SH-SY5Y (cell line): ENCODE results near the gene ATF3.

Source experiments
- GATA2 ChIP-seq: IDR thresholded peaks from 2 replicates; pipeline ENCODE4 v1.6.1; 2011; ENCODE audit warnings: mild to moderate bottlenecking, low read depth, low read length
- GATA3 ChIP-seq: IDR thresholded peaks from 2 replicates; pipeline ENCODE4 v1.6.1; 2011; ENCODE audit warnings: low read depth, mild to moderate bottlenecking, low read length, moderate library complexity

GRCh38 chr1:212645546-212646543, 37.3 kb downstream of the ATF3 start:
- TF ChIP-seq GATA2 (no peak), GATA3 (no peak)
